Measurements from ENCODE around the gene OTUD5.

DNA sequence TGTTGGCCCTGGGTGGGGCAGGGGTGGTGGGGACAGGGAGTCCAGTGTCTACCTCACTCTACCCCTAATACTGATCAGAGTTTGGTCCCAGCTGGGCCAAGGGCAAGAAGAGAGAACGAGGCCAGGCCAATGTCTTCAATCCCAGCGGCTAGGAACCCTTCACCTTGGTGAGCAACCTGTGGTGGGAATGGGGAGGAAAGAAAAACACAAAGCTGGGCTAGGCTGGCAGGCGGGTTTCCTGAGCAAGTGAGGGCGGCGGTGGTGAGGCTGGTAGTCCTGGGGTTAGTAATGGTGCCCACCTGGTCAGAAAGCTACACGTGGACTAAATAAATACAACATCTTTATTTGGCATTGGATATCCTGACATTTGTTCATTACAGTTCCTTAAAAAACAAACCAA is 54.1 kb downstream of the OTUD5 start:
- TF ChIP-seq EZH2 (optimal IDR thresholded peaks at IDR 0.05; ENCODE audit: low read depth, low read length) (no peak), CTCF (IDR thresholded peaks at IDR 0.05; ENCODE audit: low read length) (no peak)

Measured in MM.1S (cell line).